Measurements from ENCODE around the gene MATR3. TPM values are rescaled to one million over a fixed set of nuclear protein-coding genes. Genes with fewer than 3 reads are reported as not detected.

The MATR3 gene, protein sequence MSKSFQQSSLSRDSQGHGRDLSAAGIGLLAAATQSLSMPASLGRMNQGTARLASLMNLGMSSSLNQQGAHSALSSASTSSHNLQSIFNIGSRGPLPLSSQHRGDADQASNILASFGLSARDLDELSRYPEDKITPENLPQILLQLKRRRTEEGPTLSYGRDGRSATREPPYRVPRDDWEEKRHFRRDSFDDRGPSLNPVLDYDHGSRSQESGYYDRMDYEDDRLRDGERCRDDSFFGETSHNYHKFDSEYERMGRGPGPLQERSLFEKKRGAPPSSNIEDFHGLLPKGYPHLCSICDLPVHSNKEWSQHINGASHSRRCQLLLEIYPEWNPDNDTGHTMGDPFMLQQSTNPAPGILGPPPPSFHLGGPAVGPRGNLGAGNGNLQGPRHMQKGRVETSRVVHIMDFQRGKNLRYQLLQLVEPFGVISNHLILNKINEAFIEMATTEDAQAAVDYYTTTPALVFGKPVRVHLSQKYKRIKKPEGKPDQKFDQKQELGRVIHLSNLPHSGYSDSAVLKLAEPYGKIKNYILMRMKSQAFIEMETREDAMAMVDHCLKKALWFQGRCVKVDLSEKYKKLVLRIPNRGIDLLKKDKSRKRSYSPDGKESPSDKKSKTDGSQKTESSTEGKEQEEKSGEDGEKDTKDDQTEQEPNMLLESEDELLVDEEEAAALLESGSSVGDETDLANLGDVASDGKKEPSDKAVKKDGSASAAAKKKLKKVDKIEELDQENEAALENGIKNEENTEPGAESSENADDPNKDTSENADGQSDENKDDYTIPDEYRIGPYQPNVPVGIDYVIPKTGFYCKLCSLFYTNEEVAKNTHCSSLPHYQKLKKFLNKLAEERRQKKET
- polyA plus RNA-seq (2013, experiment 1 of 4), result 611 TPM
- polyA plus RNA-seq (2013, experiment 2 of 4), result 587 TPM
- 499 TPM for polyA plus RNA-seq (2013, experiment 3 of 4)
- polyA plus RNA-seq (2013, experiment 4 of 4), result 518 TPM

DNA sequence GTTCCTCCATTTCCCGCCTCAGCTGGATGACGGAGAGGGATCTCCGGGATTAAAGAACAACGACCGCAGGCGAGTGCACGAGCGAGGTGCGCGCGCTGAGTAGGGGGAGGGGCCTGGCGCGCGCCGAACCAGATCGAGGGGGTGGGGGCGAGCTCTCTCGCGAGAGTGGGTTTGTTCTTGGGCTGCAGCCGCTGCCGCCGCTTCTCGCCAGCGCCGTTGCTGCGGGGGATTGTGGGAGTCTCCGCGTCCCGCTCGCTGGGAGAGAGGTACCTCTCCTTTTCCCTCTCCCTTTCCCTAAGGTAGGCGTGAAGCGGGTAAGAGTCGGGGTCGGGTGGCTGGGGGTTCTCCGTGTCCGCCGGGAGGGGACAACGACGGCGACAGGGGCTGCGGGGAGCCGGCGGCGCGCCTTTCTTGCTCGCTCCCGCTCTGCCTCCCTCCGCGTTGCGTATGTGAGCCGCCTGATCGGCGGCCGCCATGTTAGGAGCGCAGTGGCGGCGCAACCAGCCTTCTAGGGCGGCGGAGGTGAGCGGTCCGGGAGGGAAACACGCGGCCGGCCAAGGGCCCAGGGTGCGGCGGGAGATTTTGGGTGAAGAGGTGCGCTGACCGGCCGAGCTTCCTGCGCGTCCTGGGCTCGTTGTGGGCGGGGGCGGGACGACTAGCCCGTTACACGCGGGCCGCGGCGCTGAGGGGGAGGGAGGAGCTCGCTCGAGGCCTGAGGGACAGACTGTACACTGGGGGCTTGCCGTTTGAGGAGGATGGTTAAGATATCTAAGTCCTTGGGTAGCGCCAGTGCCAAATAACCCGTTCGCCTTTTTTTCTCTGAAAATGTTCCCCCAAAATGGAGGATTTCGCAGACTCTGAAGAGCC, at the start of gene MATR3:
Gene MATR3 (plus strand): TSS at position 234 of the 867 bp plus-strand sequence. CDS start 13,676 bp downstream, outside the sequence.
- Histone ChIP-seq H3K4me1 (ENCODE audit: control insufficient read depth, insufficient read depth, low read length) (peaks cover 5% of the 10 kb centered on the region), H3K27me3 (ENCODE audit: control insufficient read depth, insufficient read depth, low read length, poor library complexity, severe bottlenecking) (no peaks in the 10 kb centered on the region), H3K4me3 (ENCODE audit: insufficient read depth, low read depth, low read length) (peak within 1 kb of the TSS; percentile 94), H3K9me3 (ENCODE audit: control insufficient read depth, low read length) (no peaks in the 10 kb centered on the region), H3K36me3 (ENCODE audit: control insufficient read depth, insufficient read depth, low read length) (no peaks in the 10 kb centered on the region), H3K27ac (ENCODE audit: insufficient read depth, low read depth, low read length, poor library complexity, severe bottlenecking) (peak within 1 kb of the TSS; percentile 99)
- 0% methylated on average over 88 of the region's 88 CpGs for WGBS, 2 experiments

DNA sequence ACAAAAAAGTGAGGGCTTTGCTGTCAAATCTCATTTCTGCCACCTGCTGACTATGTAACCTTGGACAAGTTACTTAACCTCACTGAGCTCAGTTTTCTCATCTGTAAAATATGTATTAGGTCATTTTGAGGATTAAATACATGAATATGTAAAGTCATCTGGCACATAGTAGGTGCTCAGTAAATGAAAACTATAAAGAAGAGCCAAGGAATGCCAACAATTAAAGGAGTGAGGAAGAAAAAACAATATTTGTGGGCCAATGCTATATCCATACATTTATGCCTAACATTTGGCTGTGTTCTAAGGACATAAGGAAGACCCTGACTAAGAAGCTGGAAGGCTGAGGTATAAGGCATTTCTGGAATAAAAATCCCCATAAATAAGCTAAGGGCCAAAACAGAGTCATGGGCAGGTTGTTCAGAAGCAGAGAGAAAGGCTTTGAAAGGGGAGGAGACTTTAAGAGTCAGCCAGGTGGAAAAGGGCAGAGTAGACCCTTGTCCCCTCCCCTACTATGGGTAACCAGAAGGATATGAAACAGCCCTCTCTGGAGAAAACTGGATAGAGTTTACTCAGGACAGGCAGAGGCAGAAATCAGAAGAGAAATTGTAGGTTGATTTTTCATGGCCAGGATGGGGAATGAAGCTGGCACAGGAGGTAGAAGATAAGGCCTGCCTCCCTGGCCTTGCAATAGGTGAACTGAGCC, 47.8 kb upstream of the MATR3 start:
- Histone ChIP-seq H3K4me3 (ENCODE audit: insufficient read depth, low read depth, low read length) (no peak overlapping the region), H3K4me1 (ENCODE audit: control insufficient read depth, insufficient read depth, low read length) (peaks cover 4% of the 10 kb centered on the region), H3K9me3 (ENCODE audit: control insufficient read depth, low read length) (no peaks in the 10 kb centered on the region), H3K36me3 (ENCODE audit: control insufficient read depth, insufficient read depth, low read length) (no peaks in the 10 kb centered on the region), H3K27me3 (ENCODE audit: control insufficient read depth, insufficient read depth, low read length, poor library complexity, severe bottlenecking) (no peaks in the 10 kb centered on the region), H3K27ac (ENCODE audit: insufficient read depth, low read depth, low read length, poor library complexity, severe bottlenecking) (no peak overlapping the region)

DNA sequence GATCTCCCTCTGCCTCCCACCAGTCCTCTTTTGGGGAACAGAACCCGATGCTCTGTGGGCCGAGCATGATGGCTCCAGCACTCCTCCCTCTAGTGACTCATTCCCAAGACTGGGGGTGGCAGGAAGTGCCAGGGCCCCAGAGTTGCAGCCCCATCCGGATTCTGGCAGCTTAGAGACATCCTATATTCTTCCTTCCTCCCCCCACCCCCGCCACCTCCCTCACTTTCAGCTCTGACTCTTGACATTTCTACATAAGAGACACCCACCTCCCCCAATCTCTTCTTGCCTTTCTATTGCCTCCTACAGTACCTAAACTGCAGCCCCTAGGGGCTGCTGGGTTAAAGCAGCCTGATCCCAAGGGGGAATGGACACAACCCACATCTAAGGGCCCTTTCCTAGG, 47.1 kb upstream of the MATR3 start:
- 55 to 64% methylated on average over 4 of the region's 4 CpGs for WGBS, 2 experiments
- no peak overlapping the region for H3K27ac ChIP-seq (ENCODE audit: insufficient read depth, low read depth, low read length, poor library complexity, severe bottlenecking)

DNA sequence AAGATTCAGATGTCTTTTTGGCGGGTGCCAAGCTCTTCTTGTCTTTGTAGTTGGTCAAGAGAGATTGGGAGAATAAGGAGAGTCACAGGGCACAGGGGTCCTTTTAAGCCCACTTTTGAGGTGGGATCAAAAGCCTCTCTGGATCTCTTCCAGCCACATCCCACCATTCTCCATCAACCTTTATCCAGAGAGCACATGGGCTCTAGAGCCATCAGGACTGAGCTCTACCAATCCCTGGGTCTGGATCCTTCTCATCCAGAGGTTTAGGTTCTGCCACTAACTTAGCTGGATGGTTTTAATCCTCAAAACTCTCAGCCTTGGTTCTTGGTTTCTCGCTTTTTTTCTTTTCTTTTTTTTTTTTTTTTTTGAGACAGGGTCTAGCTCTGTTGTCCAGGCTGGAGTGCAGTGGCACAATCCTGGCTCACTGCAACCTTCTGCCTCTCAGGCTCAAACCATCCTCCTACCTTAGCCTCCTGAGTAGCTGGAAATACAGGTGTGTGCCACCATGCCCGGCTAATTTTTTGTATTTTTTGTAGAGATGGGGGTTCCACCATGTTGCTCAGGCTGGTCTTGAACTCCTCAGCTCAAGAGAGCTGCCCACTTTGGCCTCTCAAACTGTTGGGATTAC, 44.6 kb upstream of the MATR3 start:
- H3K36me3 ChIP-seq (ENCODE audit: control insufficient read depth, insufficient read depth, low read length), result no peaks in the 10 kb centered on the region
- WGBS, 2 experiments, result 96 to 98% methylated on average over 3 of the region's 3 CpGs
- H3K4me1 ChIP-seq (ENCODE audit: control insufficient read depth, insufficient read depth, low read length), result no peaks in the 10 kb centered on the region
- H3K27ac ChIP-seq (ENCODE audit: insufficient read depth, low read depth, low read length, poor library complexity, severe bottlenecking), result no peak overlapping the region
- H3K9me3 ChIP-seq (ENCODE audit: control insufficient read depth, low read length), result no peaks in the 10 kb centered on the region
- no peaks in the 10 kb centered on the region for H3K27me3 ChIP-seq (ENCODE audit: control insufficient read depth, insufficient read depth, low read length, poor library complexity, severe bottlenecking)
- H3K4me3 ChIP-seq (ENCODE audit: insufficient read depth, low read depth, low read length), result no peak overlapping the region

More for the DNA sequence above, 47.1 kb upstream of the MATR3 start:
- Histone ChIP-seq H3K9me3 (ENCODE audit: control insufficient read depth, low read length) (no peaks in the 10 kb centered on the region), H3K4me3 (ENCODE audit: insufficient read depth, low read depth, low read length) (no peak overlapping the region), H3K27me3 (ENCODE audit: control insufficient read depth, insufficient read depth, low read length, poor library complexity, severe bottlenecking) (no peaks in the 10 kb centered on the region), H3K4me1 (ENCODE audit: control insufficient read depth, insufficient read depth, low read length) (peaks cover 3% of the 10 kb centered on the region), H3K36me3 (ENCODE audit: control insufficient read depth, insufficient read depth, low read length) (no peaks in the 10 kb centered on the region)

DNA sequence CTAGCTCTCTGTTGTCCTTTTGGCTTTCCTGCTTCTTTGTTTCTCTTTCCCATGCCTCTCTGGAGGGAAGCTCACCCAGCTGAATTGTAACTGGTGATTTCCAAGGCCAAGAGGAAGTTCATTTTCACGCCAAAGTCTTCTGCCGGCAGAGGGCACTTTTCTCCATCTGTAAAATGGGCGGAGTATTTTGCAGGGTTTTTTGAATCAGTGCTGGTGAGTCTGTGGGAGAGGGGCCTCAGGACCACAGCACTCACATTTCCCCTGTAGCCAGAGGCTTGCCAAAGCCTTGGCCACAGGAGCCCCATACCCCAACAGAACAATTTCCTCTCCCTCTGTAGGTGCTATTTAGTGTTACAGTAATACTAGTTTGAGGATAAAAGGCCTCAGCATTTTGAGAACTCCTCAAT, 42.3 kb upstream of the MATR3 start:
- no peaks in the 10 kb centered on the region for H3K27me3 ChIP-seq (ENCODE audit: control insufficient read depth, insufficient read depth, low read length, poor library complexity, severe bottlenecking)
- 84 to 86% methylated on average over 3 of the region's 3 CpGs for WGBS, 2 experiments
- no peak overlapping the region for H3K4me3 ChIP-seq (ENCODE audit: insufficient read depth, low read depth, low read length)
- no peaks in the 10 kb centered on the region for H3K36me3 ChIP-seq (ENCODE audit: control insufficient read depth, insufficient read depth, low read length)
- H3K9me3 ChIP-seq (ENCODE audit: control insufficient read depth, low read length), result no peaks in the 10 kb centered on the region
- no peaks in the 10 kb centered on the region for H3K4me1 ChIP-seq (ENCODE audit: control insufficient read depth, insufficient read depth, low read length)
- H3K27ac ChIP-seq (ENCODE audit: insufficient read depth, low read depth, low read length, poor library complexity, severe bottlenecking), result no peak overlapping the region

DNA sequence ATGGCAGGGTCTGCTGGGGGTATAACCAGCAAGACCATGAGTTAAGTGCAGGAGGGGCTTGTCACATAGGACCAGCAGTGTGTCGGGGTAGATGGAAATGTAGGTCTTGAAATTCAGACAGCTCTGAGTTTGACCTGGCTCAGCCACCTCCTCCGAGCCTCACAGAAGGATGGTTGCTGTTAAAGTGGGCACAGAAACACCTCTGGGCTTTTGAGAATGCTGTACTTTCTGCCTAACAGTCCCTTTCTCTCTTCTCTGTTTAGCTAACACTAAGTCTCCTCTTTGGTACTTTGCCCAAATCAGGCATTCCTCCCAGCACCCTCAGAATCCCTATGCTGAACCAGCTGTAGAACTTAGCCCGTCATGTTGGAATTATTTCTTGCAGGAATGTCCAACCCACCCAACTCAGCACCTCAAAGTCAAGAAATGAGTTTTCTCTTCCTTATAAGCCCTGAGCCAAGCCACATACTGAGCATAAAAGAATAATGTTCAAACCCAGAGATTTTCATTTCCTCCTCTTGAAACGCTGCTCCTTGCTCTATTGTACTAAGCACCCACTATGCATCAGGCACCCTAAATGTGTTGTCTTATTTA, 41.7 kb upstream of the MATR3 start:
- Histone ChIP-seq H3K36me3 (ENCODE audit: control insufficient read depth, insufficient read depth, low read length) (no peaks in the 10 kb centered on the region), H3K27me3 (ENCODE audit: control insufficient read depth, insufficient read depth, low read length, poor library complexity, severe bottlenecking) (no peaks in the 10 kb centered on the region), H3K9me3 (ENCODE audit: control insufficient read depth, low read length) (no peaks in the 10 kb centered on the region), H3K4me1 (ENCODE audit: control insufficient read depth, insufficient read depth, low read length) (no peaks in the 10 kb centered on the region), H3K4me3 (ENCODE audit: insufficient read depth, low read depth, low read length) (no peak overlapping the region), H3K27ac (ENCODE audit: insufficient read depth, low read depth, low read length, poor library complexity, severe bottlenecking) (no peak overlapping the region)
- 89 to 94% methylated on average over 4 of the region's 4 CpGs for WGBS, 2 experiments

DNA sequence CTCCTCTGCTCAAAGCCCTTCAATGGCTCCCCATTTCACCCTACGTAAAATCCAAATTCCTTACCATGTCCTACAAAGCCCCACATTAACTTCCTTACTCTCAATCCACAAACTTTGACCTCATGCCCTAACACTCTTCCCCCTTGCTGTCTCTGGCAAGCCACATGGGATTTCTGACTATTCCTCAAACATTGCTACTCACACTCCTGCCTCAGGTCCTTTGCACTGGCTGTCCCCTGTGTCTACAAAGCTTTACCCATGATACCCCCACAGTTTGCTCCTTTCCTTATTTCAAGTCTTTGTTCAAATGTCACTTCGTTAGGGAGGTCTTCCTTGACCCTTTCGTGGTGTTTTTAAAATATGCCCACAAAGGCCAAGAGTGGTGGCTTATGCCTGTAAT, 40.4 kb upstream of the MATR3 start:
- no peaks in the 10 kb centered on the region for H3K36me3 ChIP-seq (ENCODE audit: control insufficient read depth, insufficient read depth, low read length)
- H3K27me3 ChIP-seq (ENCODE audit: control insufficient read depth, insufficient read depth, low read length, poor library complexity, severe bottlenecking), result no peaks in the 10 kb centered on the region
- no peaks in the 10 kb centered on the region for H3K9me3 ChIP-seq (ENCODE audit: control insufficient read depth, low read length)
- H3K4me1 ChIP-seq (ENCODE audit: control insufficient read depth, insufficient read depth, low read length), result no peaks in the 10 kb centered on the region
- 88 to 97% methylated on average over 3 of the region's 3 CpGs for WGBS, 2 experiments
- H3K27ac ChIP-seq (ENCODE audit: insufficient read depth, low read depth, low read length, poor library complexity, severe bottlenecking), result no peak overlapping the region
- no peak overlapping the region for H3K4me3 ChIP-seq (ENCODE audit: insufficient read depth, low read depth, low read length)

DNA sequence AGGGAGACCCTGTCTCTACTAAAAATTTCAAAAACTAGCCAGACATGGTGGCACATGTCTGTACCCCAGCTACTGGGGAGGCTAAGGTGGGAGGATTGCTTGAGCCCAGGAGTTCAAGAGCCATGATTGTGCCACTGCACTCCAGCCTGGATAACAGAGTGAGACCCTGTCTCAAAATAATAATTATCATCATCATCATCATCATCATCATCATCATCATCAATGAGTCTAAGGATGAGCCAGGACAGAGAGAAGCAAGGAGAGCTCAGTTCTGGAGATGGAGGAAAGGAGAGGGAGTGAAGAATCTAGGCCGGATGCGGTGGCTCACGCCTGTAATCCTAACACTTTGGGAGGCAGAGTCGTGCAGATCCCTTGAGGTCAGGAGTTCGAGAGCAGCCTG, 36.7 kb upstream of the MATR3 start:
- no peak overlapping the region for H3K27ac ChIP-seq (ENCODE audit: insufficient read depth, low read depth, low read length, poor library complexity, severe bottlenecking)
- H3K27me3 ChIP-seq (ENCODE audit: control insufficient read depth, insufficient read depth, low read length, poor library complexity, severe bottlenecking), result no peaks in the 10 kb centered on the region
- WGBS, 2 experiments, result 87 to 90% methylated on average over 5 of the region's 5 CpGs
- H3K36me3 ChIP-seq (ENCODE audit: control insufficient read depth, insufficient read depth, low read length), result no peaks in the 10 kb centered on the region
- no peaks in the 10 kb centered on the region for H3K9me3 ChIP-seq (ENCODE audit: control insufficient read depth, low read length)
- H3K4me1 ChIP-seq (ENCODE audit: control insufficient read depth, insufficient read depth, low read length), result no peaks in the 10 kb centered on the region
- no peak overlapping the region for H3K4me3 ChIP-seq (ENCODE audit: insufficient read depth, low read depth, low read length)

Data from ectodermal cell (in vitro differentiated cells).